GM21528 (cell line): Measurements from ENCODE around the gene GALNT5.
A peak's percentile ranks its signal among the peaks of the same experiment; 100 is the strongest.

Experiments used
- ATAC-seq: cut with Tn5 transposase; IDR thresholded peaks from one replicate; pipeline ENCODE4 v1.9.1; 2021; ENCODE audit warnings: mild to moderate bottlenecking, moderate library complexity; ENCODE audit not compliant: unreplicated experiment, low FRiP score

GALNT5 gene

GRCh38 chr2:157245846-157246764 is 11.4 kb upstream of the GALNT5 start:
- ATAC-seq = peak; percentile 95

DNA sequence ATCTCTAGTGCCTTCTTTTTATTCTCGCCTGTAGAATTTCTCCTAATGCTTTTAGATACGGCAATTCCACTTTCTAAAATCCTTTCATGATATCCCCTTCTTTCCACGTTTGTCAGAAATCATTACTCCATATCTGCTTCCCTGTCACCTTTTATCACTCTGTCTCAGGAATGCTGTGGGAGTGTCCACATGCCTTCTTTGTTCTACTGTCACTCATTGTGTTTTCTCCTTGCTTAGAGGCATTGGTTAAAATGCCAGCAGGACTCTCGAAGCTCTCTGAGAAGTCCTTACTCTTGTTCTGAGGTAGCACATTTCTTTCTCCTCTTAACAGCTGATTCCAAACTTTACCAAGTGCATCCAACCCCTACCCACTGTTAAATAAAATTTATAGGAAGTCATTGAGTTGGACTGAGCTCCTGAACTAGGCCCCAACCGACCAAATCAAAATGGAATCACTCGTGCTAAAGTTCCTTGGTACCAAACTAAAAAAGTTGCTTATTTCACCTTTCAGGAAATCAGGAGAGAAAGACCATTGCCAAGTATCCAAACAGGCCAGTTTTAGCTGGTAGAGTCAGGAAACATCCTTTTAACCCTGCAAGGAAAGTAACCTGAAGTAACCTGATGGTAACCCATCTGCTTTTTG is 10.6 kb upstream of the GALNT5 start:
- ATAC-seq = no peak

DNA sequence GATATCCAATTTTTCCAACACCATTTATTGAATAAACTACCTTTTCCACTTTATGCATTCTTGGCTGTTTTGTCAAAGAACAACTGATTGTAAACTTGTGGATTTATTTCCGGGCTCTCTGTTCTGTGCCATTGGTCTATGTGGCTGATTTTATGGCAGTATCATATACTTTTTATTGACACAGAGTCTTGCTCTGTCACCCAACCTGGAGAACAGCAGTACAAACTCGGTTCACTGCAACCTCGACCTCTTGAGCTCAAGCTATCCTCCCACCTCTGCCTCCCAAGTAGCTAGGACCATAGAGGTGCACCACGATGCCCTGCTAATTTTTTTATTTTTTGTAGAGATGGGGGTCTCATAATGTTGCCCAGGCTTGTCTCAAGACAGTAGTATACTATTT is 6.7 kb upstream of the GALNT5 start:
- no peak for ATAC-seq

GRCh38 chr2:157251932-157252331 is 5.6 kb upstream of the GALNT5 start:
- no peak for ATAC-seq

DNA sequence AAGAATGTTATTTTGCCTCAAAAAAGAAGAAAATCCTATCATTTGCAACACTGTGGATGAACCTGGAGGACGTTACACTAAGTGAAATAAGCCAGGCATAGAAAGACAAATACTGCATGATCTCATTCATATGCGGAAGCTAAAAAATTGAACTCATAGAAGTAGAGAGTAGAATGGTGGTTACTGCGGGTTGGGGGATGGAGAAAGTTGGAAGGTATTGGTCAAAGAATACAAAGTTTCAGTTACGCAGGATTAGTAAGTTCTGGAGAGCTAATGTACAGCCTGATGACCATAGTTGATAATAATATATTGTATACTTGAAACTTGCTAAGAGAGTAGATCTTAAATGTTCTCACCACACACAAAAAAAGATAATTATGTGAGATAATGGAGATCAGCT is 5.0 kb upstream of the GALNT5 start:
- ATAC-seq = no peak

- ATAC-seq = no peak
Observed at GRCh38 chr2:157254041-157254440, 3.5 kb upstream of the GALNT5 start.

DNA sequence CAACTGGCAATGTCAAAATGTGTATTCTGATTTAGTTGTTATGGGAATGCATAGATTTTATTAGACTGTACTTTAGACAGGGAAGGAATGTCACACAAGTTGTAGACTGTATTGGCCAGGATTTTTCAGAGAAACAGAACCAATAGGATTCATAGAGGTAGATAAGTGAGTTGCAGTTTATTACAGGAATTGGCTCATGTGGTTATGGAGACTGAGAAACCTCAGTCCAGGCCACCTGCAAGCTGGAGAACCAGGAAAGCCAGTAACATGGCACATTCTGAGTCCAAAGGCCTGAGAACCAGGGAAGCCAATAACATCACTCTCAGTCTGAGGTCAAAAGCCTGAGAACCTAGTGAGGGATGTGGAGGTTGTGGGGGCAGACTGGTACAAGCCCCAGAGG is 1.8 kb upstream of the GALNT5 start:
- ATAC-seq = no peak

DNA sequence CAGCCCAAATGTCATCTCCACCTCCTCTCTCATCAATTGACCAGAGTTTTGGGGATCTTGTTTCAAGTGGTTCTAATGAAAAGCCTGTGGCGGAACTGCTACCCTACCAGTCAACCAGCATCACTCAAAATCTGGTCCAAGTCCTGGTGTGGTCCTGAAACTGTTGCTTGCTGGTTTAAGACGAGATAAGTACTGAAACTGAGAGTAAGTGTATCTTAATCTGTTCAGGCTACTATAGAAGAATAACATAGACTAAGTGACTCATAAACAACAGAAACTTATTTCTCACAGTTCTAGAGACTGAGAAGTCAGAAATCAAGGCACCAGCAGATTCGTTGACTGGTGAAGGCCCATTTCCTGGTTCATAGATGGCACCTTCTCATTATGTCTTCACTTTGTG is 879 bp upstream of the GALNT5 start:
- peak; percentile 98 for ATAC-seq

- ATAC-seq = no peak
Observed at GRCh38 chr2:157258520-157259326, 1.2 kb downstream of the GALNT5 start.

DNA sequence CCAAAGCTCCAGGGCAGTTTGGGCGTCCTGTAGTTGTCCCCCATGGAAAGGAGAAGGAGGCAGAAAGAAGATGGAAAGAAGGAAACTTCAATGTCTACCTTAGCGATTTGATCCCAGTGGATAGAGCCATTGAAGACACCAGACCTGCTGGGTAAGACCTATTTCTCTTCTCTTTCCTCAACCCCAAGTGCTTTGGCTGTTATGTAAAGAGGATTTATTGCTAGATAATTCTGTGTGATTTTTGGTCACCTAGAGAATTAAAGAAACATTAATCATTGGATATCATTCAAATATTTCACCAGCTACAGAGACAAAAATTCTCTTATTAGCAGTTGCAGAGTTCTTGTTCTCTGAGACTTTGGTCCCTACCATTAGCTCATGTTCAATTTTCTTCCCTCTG is 1.9 kb downstream of the GALNT5 start:
- ATAC-seq = no peak

- no peak for ATAC-seq
Observed at GRCh38 chr2:157259960-157260359, 2.5 kb downstream of the GALNT5 start.

- no peak for ATAC-seq
Observed at GRCh38 chr2:157260533-157261198, 3.2 kb downstream of the GALNT5 start.

GRCh38 chr2:157261199-157261782 is 3.8 kb downstream of the GALNT5 start:
- ATAC-seq = no peak

DNA sequence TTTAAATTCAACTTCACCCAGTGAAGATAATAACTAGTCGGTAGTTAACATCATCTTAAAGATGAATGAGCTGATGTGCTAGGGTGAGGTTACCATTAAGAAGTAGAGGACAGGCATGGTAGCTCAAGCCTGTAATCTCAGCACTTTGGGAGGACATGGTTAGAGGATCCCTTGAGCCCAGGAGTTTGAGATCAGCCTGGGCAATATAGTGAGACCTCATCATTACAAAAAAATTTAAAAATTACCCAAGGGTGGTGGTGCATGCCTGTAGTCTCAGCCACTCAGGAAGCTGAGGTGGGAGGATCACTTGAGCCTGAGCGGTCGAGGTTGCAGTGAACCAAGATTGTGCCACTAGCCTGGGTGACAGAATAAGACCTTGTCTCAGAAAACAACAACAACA is 4.7 kb downstream of the GALNT5 start:
- ATAC-seq = no peak

- no peak for ATAC-seq
Observed at GRCh38 chr2:157264099-157264498, 6.6 kb downstream of the GALNT5 start.

DNA sequence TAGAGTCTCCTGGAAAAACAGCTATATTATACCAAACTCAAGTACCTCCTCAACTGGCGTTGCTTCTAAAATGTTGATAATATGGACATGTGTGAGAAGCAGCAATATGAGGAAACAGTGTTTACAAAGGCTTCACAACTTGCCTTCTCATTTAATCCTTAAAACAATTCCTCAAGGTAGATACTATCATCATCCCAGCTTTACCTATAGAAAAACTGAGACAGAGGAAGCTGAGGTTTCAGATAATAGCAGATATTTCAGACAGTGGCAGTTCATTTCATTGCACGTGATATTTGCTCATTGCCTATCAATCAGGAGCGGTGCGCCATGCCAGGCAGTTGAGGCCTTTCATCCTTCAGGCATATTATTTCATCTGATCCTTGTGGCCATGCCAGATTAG is 8.3 kb downstream of the GALNT5 start:
- ATAC-seq = no peak

- ATAC-seq = no peak
Observed at GRCh38 chr2:157267476-157267875, 10.0 kb downstream of the GALNT5 start.

DNA sequence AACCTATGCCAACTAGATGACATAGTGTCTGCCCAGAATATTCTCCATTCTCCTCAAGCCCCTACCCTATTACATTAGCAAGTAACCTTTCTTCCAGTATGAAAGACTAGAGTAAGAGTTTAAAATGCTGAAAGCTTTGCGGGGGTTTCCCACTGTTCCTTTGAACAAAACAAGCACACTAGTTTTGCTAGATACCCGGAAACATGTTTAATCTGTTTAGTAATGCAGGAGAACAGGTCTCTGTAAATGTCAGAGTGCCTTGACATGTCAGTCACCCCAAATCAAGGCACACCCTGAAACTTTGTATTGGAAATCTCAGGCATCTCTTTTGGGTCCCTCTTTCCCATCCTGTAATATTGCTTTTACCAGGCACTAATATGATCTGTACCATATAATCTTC is 11.6 kb downstream of the GALNT5 start:
- ATAC-seq = no peak

DNA sequence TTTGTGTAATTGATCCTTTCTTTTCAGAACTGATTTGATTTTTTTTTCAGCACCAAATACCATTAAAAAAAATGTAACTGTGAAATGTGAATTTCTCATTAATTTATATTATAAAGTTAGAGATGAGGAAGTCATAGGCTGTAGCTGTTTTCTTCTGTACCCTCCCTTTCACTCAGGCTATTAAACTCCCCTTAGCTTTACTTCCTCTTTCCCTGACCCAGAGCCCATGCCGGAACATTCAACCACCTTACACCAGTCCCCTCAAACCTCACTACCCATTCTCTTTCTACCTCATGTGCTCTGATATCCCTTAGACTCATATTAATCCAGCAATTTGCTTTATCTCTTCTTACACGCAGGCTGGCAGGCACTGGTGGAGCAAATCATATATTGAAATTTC is 12.4 kb downstream of the GALNT5 start:
- ATAC-seq = peak; percentile 63

GRCh38 chr2:157271590-157272203 is 14.2 kb downstream of the GALNT5 start:
- no peak for ATAC-seq
